OCI-LY3 (cell line): ENCODE measurements around the gene CRTAP.

Experiments
- H2AFZ ChIP-seq: fragments of 200-600, 300-600 bp; shearing (Covaris generic); 2 replicates; pipeline ENCODE4 v1.6.0; 2014; ENCODE audit warnings: antibody characterized with exemption, low read depth, low read length
- H3K27ac ChIP-seq: fragments of 200-600, 300-600 bp; sonication (generic); 2 replicates; pipeline ENCODE4 v1.5.1; 2014; ENCODE audit warnings: mild to moderate bottlenecking, low read length, moderate library complexity, mixed read lengths
- H3K27me3 ChIP-seq: fragments of 200-600, 300-600 bp; sonication (generic); 2 replicates; pipeline ENCODE4 v1.6.1; 2014; ENCODE audit warnings: low read depth, low read length, mixed read lengths
- H3K36me3 ChIP-seq: fragments of 200-600, 300-600 bp; sonication (generic); replicated peaks from 2 replicates; pipeline ENCODE3; 2014; ENCODE audit warnings: low read depth, low read length, mixed read lengths
- H3K4me1 ChIP-seq: fragments of 300-600, 200-600 bp; sonication (generic); 2 replicates; pipeline ENCODE4 v1.6.1; 2014; ENCODE audit warnings: low read length, mixed read lengths
- H3K4me2 ChIP-seq: fragments of 200-600, 300-600 bp; sonication (generic); 2 replicates; pipeline ENCODE4 v1.6.1; 2014; ENCODE audit warnings: low read length, mixed read lengths
- H3K4me3 ChIP-seq: fragments of 300-600, 200-600 bp; sonication (generic); 2 replicates; pipeline ENCODE4 v1.5.1; 2014; ENCODE audit warnings: antibody characterized with exemption, mild to moderate bottlenecking, low read length, moderate library complexity
- H3K79me2 ChIP-seq: fragments of 300-600, 200-600 bp; shearing (Covaris generic); 2 replicates; pipeline ENCODE4 v1.6.1; 2014; ENCODE audit warnings: mild to moderate bottlenecking, low read length, mixed read lengths
- H3K9ac ChIP-seq: fragments of 300-600, 200-600 bp; shearing (Covaris generic); 2 replicates; pipeline ENCODE4 v1.6.0; 2014; ENCODE audit warnings: mild to moderate bottlenecking, low read length, moderate library complexity
- H3K9me3 ChIP-seq: fragments of 200-600, 300-600 bp; shearing (Covaris generic); 2 replicates; pipeline ENCODE4 v1.6.1; 2014; ENCODE audit warnings: low read length, mixed read lengths; ENCODE audit not compliant: insufficient read depth
- H4K20me1 ChIP-seq: fragments of 200-600, 300-600 bp; sonication (generic); 2 replicates; pipeline ENCODE4 v1.6.1; 2016; ENCODE audit warnings: low read length, mixed read lengths; ENCODE audit not compliant: insufficient read depth
- CTCF ChIP-seq: fragments of 200-600, 300-600 bp; sonication (generic); IDR thresholded peaks from 2 replicates; pipeline ENCODE4 v1.5.1; 2014; ENCODE audit warnings: antibody characterized with exemption, low read length, low read depth
- EZH2phosphoT487 ChIP-seq: fragments of 200-600 bp; shearing (Covaris generic); IDR thresholded peaks from 2 replicates; pipeline ENCODE4 v1.6.1; 2018; ENCODE audit warnings: antibody characterized with exemption, mixed run types, low read depth

CRTAP gene

DNA sequence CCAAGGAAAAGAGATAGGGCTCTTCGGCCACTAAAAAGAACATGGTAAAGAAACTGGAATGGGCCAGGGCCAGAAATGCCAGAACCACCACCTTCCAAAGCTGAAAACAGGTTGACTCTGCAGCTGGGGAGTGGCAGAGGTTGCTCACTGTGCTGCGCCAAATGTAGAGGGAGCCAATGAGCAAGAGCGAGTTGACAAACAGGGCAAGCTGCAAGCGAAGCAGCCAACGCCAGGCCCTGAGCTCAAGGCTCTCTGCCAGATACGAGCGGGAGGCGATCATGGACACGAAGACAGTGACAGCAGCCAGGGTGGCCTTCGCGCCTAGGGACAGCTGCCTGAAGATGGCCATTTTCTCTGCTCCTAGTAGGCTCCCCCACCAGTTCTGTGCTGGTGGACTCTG, 20.0 kb upstream of the CRTAP start:
- H3K79me2 ChIP-seq: peaks cover 74% of the 10 kb centered on the region
- no peak overlapping the region for H3K4me2 ChIP-seq
- H3K4me3 ChIP-seq: no peak overlapping the region
- H3K27ac ChIP-seq: no peak overlapping the region
- peaks cover 21% of the 10 kb centered on the region for H3K4me1 ChIP-seq
- peaks cover 63% of the 10 kb centered on the region for H4K20me1 ChIP-seq
- H2AFZ ChIP-seq: no peak overlapping the region
- H3K9ac ChIP-seq: no peak overlapping the region
- H3K27me3 ChIP-seq: no peaks in the 10 kb centered on the region
- TF ChIP-seq EZH2phosphoT487 (no peak), CTCF (no peak)
- no peaks in the 10 kb centered on the region for H3K9me3 ChIP-seq
- peaks cover 38% of the 10 kb centered on the region for H3K36me3 ChIP-seq

DNA sequence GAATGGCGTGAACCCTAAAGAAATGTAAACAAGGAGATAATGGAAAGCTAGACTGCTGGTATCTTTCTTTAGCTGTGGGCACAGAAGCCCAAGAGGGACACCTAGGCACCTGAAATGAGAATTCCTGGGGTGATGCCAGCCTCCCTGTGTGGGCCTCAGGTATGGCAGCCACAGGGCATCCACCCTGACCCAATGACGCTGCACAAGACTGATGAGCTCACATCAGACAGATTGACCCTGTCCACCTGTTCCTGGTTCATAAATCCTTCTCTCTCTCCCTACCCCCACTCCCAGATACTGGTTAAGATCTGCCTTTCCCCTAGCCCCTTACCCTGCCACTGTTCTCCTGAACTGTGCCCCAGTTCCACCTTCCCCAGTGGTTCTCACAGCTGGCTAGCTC, 18.4 kb upstream of the CRTAP start:
- Histone ChIP-seq H2AFZ (no peak overlapping the region), H3K27me3 (no peaks in the 10 kb centered on the region), H3K27ac (no peak overlapping the region), H3K4me1 (peaks cover 7% of the 10 kb centered on the region), H3K9me3 (no peaks in the 10 kb centered on the region), H3K4me3 (peak overlapping the region; percentile 95), H3K36me3 (peaks cover 30% of the 10 kb centered on the region), H4K20me1 (peaks cover 49% of the 10 kb centered on the region), H3K4me2 (peak overlapping the region; percentile 94), H3K79me2 (peaks cover 60% of the 10 kb centered on the region), H3K9ac (peak overlapping the region; percentile 93)
- TF ChIP-seq CTCF (no peak), EZH2phosphoT487 (no peak)

DNA sequence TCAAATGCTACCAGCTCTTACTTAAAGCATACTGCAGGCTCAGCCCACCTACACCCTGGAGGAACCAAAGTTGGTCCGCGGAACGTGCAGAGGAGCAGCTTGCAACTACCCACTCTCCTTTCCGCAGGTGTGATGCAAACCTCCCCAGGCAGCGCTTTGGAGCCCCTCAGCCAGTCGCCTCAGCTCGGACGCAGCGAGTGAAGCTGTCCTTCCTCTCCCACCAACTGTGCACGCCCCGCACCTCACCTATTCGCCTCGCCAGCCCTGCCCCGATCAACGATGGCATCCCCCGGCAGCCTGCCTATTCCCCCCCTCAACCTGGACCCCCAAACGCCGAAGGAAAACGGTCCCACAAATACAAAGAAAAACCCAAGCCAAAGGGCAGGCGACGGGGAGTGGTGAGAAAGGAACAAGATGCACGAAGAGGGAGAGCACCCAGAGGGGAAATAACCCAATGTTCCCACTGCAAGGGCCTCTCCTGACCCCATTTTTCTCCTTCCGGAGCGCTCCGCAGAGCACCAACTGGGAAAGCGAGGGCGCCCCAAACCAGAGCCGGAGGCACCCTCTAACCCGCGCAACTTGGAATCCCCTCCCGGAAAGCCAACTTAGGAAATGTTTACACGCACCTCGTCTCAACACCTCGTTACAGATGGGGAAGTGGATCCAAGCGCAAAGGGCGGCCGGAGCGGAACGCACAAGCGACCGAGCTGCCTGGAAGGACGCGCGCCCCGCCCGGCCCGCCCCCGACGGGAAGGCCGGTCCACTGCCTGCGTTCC, 17.5 kb upstream of the CRTAP start:
- Histone ChIP-seq H2AFZ (peak overlapping the region; percentile 97), H3K27me3 (no peaks in the 10 kb centered on the region), H3K79me2 (peaks cover 52% of the 10 kb centered on the region), H3K36me3 (peaks cover 27% of the 10 kb centered on the region), H3K4me2 (peak overlapping the region; percentile 94), H4K20me1 (peaks cover 41% of the 10 kb centered on the region), H3K4me3 (peak overlapping the region; percentile 95), H3K27ac (peak overlapping the region; percentile 74), H3K4me1 (peaks cover 7% of the 10 kb centered on the region), H3K9me3 (no peaks in the 10 kb centered on the region), H3K9ac (peak overlapping the region; percentile 93)
- TF ChIP-seq EZH2phosphoT487 (no peak), CTCF (no peak)

DNA sequence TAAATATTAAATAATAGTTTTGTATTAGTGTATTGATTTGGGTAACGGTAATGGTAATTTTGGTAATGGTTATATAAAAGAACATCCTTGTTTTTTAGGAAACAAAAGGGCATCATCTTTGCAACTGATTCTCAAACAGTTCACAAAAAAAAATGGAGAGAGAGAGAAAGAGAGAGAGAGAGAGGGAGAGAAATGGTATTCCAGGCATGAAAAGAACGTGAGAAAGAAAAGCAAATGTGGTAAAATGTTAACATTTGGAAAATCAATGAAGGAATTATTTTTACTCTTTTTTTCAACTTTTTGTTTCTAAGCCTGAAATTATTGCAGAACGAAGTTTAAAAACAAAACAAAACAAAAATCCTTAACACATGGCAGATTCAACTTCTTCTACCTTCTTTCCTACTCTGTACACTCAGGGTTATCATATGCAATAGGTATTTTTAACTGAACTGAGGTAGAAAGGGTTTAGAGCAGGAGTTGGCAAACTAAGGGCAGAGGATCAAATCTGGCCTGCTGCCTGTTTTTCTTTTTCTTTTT, 14.6 kb upstream of the CRTAP start:
- H3K27ac ChIP-seq: no peak overlapping the region
- peaks cover 23% of the 10 kb centered on the region for H3K79me2 ChIP-seq
- H3K9ac ChIP-seq: no peak overlapping the region
- H3K9me3 ChIP-seq: no peaks in the 10 kb centered on the region
- peaks cover 7% of the 10 kb centered on the region for H3K4me1 ChIP-seq
- H3K27me3 ChIP-seq: no peaks in the 10 kb centered on the region
- no peak overlapping the region for H3K4me2 ChIP-seq
- no peak overlapping the region for H2AFZ ChIP-seq
- H4K20me1 ChIP-seq: peaks cover 13% of the 10 kb centered on the region
- H3K36me3 ChIP-seq: peaks cover 4% of the 10 kb centered on the region
- H3K4me3 ChIP-seq: no peak overlapping the region
- TF ChIP-seq EZH2phosphoT487 (no peak), CTCF (no peak)
